Uterus (tissue), 4 donors: Measurements from ENCODE around the gene FGF3. TPM values are rescaled to one million over a fixed set of nuclear protein-coding genes. Genes with fewer than 3 reads are reported as not detected.

Source experiments
- DNase-seq, 2 donors: peaks; one replicate each; pipeline ENCODE4 v3.0.0-alpha.2; 2019 to 2020
- H3K27ac ChIP-seq, 2 donors: fragments of 200-600 bp; sonication (generic); 1 replicate in 1 of 2; 2 replicates in 1 of 2; pipeline ENCODE4 v1.5.1; 2016 to 2018
- H3K27me3 ChIP-seq, 2 donors: fragments of 200-600 bp; sonication (generic); one replicate each; pipeline ENCODE4 v1.5.1; 2018 to 2019; ENCODE audit warnings: control low read depth in 1 of 2
- H3K36me3 ChIP-seq, 2 donors: fragments of 200-600 bp; sonication (generic); one replicate each; pipeline ENCODE4 v1.5.1; 2019; ENCODE audit warnings: control low read depth in 1 of 2
- H3K4me1 ChIP-seq, 2 donors: fragments of 200-600 bp; sonication (generic); one replicate each; pipeline ENCODE4 v1.5.1; 2018 to 2019; ENCODE audit warnings: control low read depth in 1 of 2
- H3K4me3 ChIP-seq, 2 donors: fragments of 200-600 bp; sonication (generic); 1 replicate in 1 of 2; 2 replicates in 1 of 2; pipeline ENCODE4 v1.5.1; 2018 to 2019; ENCODE audit warnings: mild to moderate bottlenecking in 1 of 2
- H3K9me3 ChIP-seq, 2 donors: fragments of 200-600 bp; sonication (generic); one replicate each; pipeline ENCODE4 v1.5.1; 2019; ENCODE audit warnings: control low read depth in 1 of 2
- CTCF ChIP-seq, 4 experiments: fragments of 200-600 bp in 2 of 4; fragments of 450-650 bp in 2 of 4; sonication (generic) in 2 of 4; IDR thresholded peaks; one replicate each; pipeline ENCODE4 v1.5.1; 2016 to 2019; ENCODE audit warnings: antibody characterized with exemption in 4 of 4, mild to moderate bottlenecking in 2 of 4, moderate library complexity in 1 of 4
- POLR2A ChIP-seq, 2 donors: fragments of 450-650 bp; IDR thresholded peaks; one replicate each; pipeline ENCODE4 v1.6.1; 2016; ENCODE audit warnings: antibody characterized with exemption in 2 of 2, mild to moderate bottlenecking in 1 of 2, moderate library complexity in 1 of 2
- intact Hi-C: fragments of 100-400 bp; cut with DNase I; formaldehyde crosslinking; loops from one replicate; pipeline ENCODE4 v1.15.1; 2023; ENCODE audit warnings: low total_unique reads
- total RNA-seq, 4 donors: library from RNA; depleted of rRNA in 3 of 4; stranded (reverse); fragments of >200 nt in 3 of 4; gene quantifications; one replicate each; pipeline versions ENCODE4 v1.1.0 to v1.2.4, GENCODE V29; 2014 to 2023
- donor health status: DM: yes; HTN: yes; CAD: no.

The FGF3 gene
- total RNA-seq, 4 donors from 2014 or later, result not detected

- Histone ChIP-seq H3K36me3 (no peaks in the 10 kb centered on the region), H3K27ac (no peak overlapping the region), H3K27me3 (no peaks in the 10 kb centered on the region), H3K9me3 (no peaks in the 10 kb centered on the region), H3K4me1 (no peaks in the 10 kb centered on the region), H3K4me3 (no peak overlapping the region)
- DNase-seq, result no peak
- TF ChIP-seq CTCF (IDR thresholded peaks at IDR 0.05), result no peak
- intact Hi-C loops, result no loop called here
Observed at GRCh38 chr11:69844396-69844795, 25.2 kb upstream of the FGF3 start.

- Histone ChIP-seq H3K4me3 (no peak overlapping the region), H3K27ac (no peak overlapping the region), H3K4me1 (no peaks in the 10 kb centered on the region), H3K9me3 (no peaks in the 10 kb centered on the region), H3K36me3 (no peaks in the 10 kb centered on the region), H3K27me3 (no peaks in the 10 kb centered on the region)
- intact Hi-C loops, result no loop called here
- no peak for DNase-seq
- no peak for TF ChIP-seq POLR2A (IDR thresholded peaks at IDR 0.05)
- no peak for TF ChIP-seq CTCF (IDR thresholded peaks at IDR 0.05)
Observed at GRCh38 chr11:69843529-69843921, 24.3 kb upstream of the FGF3 start.

GRCh38 chr11:69842746-69843528 lies 23.7 kb upstream of the FGF3 start:
- no peaks in the 10 kb centered on the region for H3K27me3 ChIP-seq
- TF ChIP-seq CTCF (IDR thresholded peaks at IDR 0.05) (no peak), POLR2A (IDR thresholded peaks at IDR 0.05) (no peak)
- no peaks in the 10 kb centered on the region for H3K36me3 ChIP-seq
- H3K4me3 ChIP-seq, result no peak overlapping the region
- H3K27ac ChIP-seq, result no peak overlapping the region
- intact Hi-C loops, result no loop called here
- no peaks in the 10 kb centered on the region for H3K4me1 ChIP-seq
- DNase-seq, result no peak
- H3K9me3 ChIP-seq, result no peaks in the 10 kb centered on the region

GRCh38 chr11:69841859-69842698 lies 22.9 kb upstream of the FGF3 start:
- Histone ChIP-seq H3K27ac (no peak overlapping the region), H3K4me1 (no peaks in the 10 kb centered on the region), H3K9me3 (no peaks in the 10 kb centered on the region), H3K36me3 (no peaks in the 10 kb centered on the region), H3K4me3 (no peak overlapping the region), H3K27me3 (no peaks in the 10 kb centered on the region)
- intact Hi-C loops, result no loop called here
- no peak for DNase-seq
- no peak for TF ChIP-seq CTCF (IDR thresholded peaks at IDR 0.05)
- no peak for TF ChIP-seq POLR2A (IDR thresholded peaks at IDR 0.05)
